H9 (cell line): Measurements from ENCODE around the gene TOR4A. TPM values are rescaled to one million over a fixed set of nuclear protein-coding genes. Genes with fewer than 3 reads are reported as not detected.

Source experiments
- DNase-seq: peaks from one replicate; pipeline ENCODE4 v3.0.0-alpha.2; 2017
- H2AFZ ChIP-seq: one replicate; pipeline ENCODE4 v1.6.1; 2013; ENCODE audit warnings: mild to moderate bottlenecking, low read length, control low read depth, moderate library complexity
- H2AK5ac ChIP-seq: 2 replicates; pipeline ENCODE4 v1.6.1; 2013; ENCODE audit warnings: low read length, control low read depth, mixed read lengths; ENCODE audit not compliant: insufficient read length
- H2BK120ac ChIP-seq: one replicate; pipeline ENCODE4 v1.6.1; 2013; ENCODE audit warnings: low read depth, mild to moderate bottlenecking, low read length, control low read depth, inconsistent platforms; ENCODE audit not compliant: poor library complexity, severe bottlenecking
- H2BK12ac ChIP-seq: 2 replicates; pipeline ENCODE4 v1.6.1; 2013; ENCODE audit warnings: low read length, control low read depth, mixed read lengths, low read depth; ENCODE audit not compliant: insufficient read length
- H2BK15ac ChIP-seq: 2 replicates; pipeline ENCODE4 v1.6.1; 2013; ENCODE audit warnings: low read depth, low read length, control low read depth
- H2BK20ac ChIP-seq: one replicate; pipeline ENCODE4 v1.6.1; 2013; ENCODE audit warnings: low read depth, mild to moderate bottlenecking, low read length, control low read depth, inconsistent platforms; ENCODE audit not compliant: poor library complexity, severe bottlenecking
- H2BK5ac ChIP-seq: 2 replicates; pipeline ENCODE4 v1.6.1; 2013; ENCODE audit warnings: low read length, control low read depth, mixed read lengths; ENCODE audit not compliant: insufficient read length
- H3K14ac ChIP-seq: 2 replicates; pipeline ENCODE4 v1.6.1; 2013; ENCODE audit warnings: low read length, control low read depth; ENCODE audit not compliant: insufficient read depth
- H3K18ac ChIP-seq: 2 replicates; pipeline ENCODE4 v1.6.1; 2013; ENCODE audit warnings: low read depth, mild to moderate bottlenecking, mixed read lengths, low read length, control low read depth; ENCODE audit not compliant: insufficient read length
- H3K23ac ChIP-seq: 2 replicates; pipeline ENCODE4 v1.6.1; 2013; ENCODE audit warnings: low read length, control low read depth, mixed read lengths, low read depth; ENCODE audit not compliant: insufficient read length
- H3K23me2 ChIP-seq: 2 replicates; pipeline ENCODE4 v1.6.1; 2013; ENCODE audit warnings: low read depth, mild to moderate bottlenecking, mixed read lengths, low read length, control low read depth; ENCODE audit not compliant: insufficient read length, poor library complexity, severe bottlenecking
- H3K27ac ChIP-seq: 2 replicates; pipeline ENCODE4 v1.5.1; 2013; ENCODE audit warnings: low read length, control low read depth, mixed read lengths, low read depth; ENCODE audit not compliant: insufficient read length
- H3K27me3 ChIP-seq: 2 replicates; pipeline ENCODE4 v1.6.1; 2013; ENCODE audit warnings: low read length, control low read depth, inconsistent platforms; ENCODE audit not compliant: insufficient read depth
- H3K4ac ChIP-seq: 2 replicates; pipeline ENCODE4 v1.6.1; 2013; ENCODE audit warnings: low read depth, mild to moderate bottlenecking, control low read depth, inconsistent platforms, low read length, moderate library complexity
- H3K4me1 ChIP-seq: 2 replicates; pipeline ENCODE4 v1.6.1; 2013; ENCODE audit warnings: low read length, control low read depth, inconsistent platforms; ENCODE audit not compliant: insufficient read depth
- H3K4me2 ChIP-seq: 2 replicates; pipeline ENCODE4 v1.6.1; 2013; ENCODE audit warnings: low read length, control low read depth, mixed read lengths; ENCODE audit not compliant: insufficient read length, insufficient read depth
- H3K56ac ChIP-seq: 2 replicates; pipeline ENCODE4 v1.6.1; 2013; ENCODE audit warnings: low read depth, mild to moderate bottlenecking, mixed read lengths, low read length, control low read depth; ENCODE audit not compliant: insufficient read length
- H3K79me1 ChIP-seq: 2 replicates; pipeline ENCODE4 v1.6.1; 2013; ENCODE audit warnings: low read depth, mild to moderate bottlenecking, moderate library complexity, low read length, control low read depth, inconsistent platforms; ENCODE audit not compliant: insufficient read depth, poor library complexity, severe bottlenecking
- H3K79me2 ChIP-seq: 2 replicates; pipeline ENCODE4 v1.6.1; 2013; ENCODE audit warnings: low read length, control low read depth, inconsistent platforms; ENCODE audit not compliant: insufficient read depth
- H3K9ac ChIP-seq: 2 replicates; pipeline ENCODE4 v1.6.1; 2013; ENCODE audit warnings: low read length, control low read depth, mixed read lengths; ENCODE audit not compliant: insufficient read length; ENCODE audit errors: extremely low read depth
- H3K9me3 ChIP-seq: one replicate; pipeline ENCODE4 v1.6.1; 2013; ENCODE audit warnings: low read depth, low read length, inconsistent platforms; ENCODE audit not compliant: control insufficient read depth
- H3T11ph ChIP-seq: one replicate; pipeline ENCODE4 v1.6.1; 2013; ENCODE audit warnings: mild to moderate bottlenecking, low read length, control low read depth, inconsistent platforms
- H4K20me1 ChIP-seq: one replicate; pipeline ENCODE4 v1.6.1; 2013; ENCODE audit not compliant: control insufficient read depth, insufficient read length, insufficient read depth
- H4K5ac ChIP-seq: 2 replicates; pipeline ENCODE4 v1.6.1; 2013; ENCODE audit warnings: low read depth, mild to moderate bottlenecking, mixed read lengths, low read length, control low read depth; ENCODE audit not compliant: insufficient read length
- H4K8ac ChIP-seq: replicated peaks from 2 replicates; pipeline ENCODE4 v1.6.1; 2013; ENCODE audit warnings: low read length, control low read depth, mixed read lengths, low read depth; ENCODE audit not compliant: insufficient read length
- H4K91ac ChIP-seq: 2 replicates; pipeline ENCODE4 v1.6.1; 2013; ENCODE audit warnings: low read depth, mild to moderate bottlenecking, moderate library complexity, mixed read lengths, low read length, control low read depth; ENCODE audit not compliant: insufficient read length
- H3K27ac Mint-ChIP-seq, 3 experiments: 2 replicates in 2 of 3; 3 replicates in 1 of 3; pipeline ENCODE4 v1.8.0; 2020 to 2021; ENCODE audit warnings: mixed read lengths in 3 of 3, mild to moderate bottlenecking in 1 of 3, moderate library complexity in 1 of 3
- H3K27me3 Mint-ChIP-seq: 2 replicates; pipeline ENCODE4 v1.8.0; 2021; ENCODE audit warnings: low read depth, mild to moderate bottlenecking, moderate library complexity, mixed read lengths
- H3K36me3 Mint-ChIP-seq, 3 experiments: 2 replicates in 2 of 3; 3 replicates in 1 of 3; pipeline ENCODE4 v1.8.0; 2020 to 2021; ENCODE audit warnings: low read depth in 3 of 3, mixed read lengths in 3 of 3; ENCODE audit not compliant: insufficient read depth in 1 of 3
- H3K4me1 Mint-ChIP-seq, 2 experiments: 2 replicates each; pipeline ENCODE4 v1.8.0; 2020; ENCODE audit warnings: mixed read lengths in 2 of 2
- H3K4me3 Mint-ChIP-seq, 2 experiments: 2 replicates in 1 of 2; 3 replicates in 1 of 2; pipeline ENCODE4 v1.8.0; 2020 to 2021; ENCODE audit warnings: mild to moderate bottlenecking in 2 of 2, mixed read lengths in 2 of 2, moderate library complexity in 1 of 2
- H3K9me3 Mint-ChIP-seq, 2 experiments: 2 replicates in 1 of 2; 3 replicates in 1 of 2; pipeline ENCODE4 v1.8.0; 2020; ENCODE audit warnings: mild to moderate bottlenecking in 2 of 2, mixed read lengths in 2 of 2, moderate library complexity in 1 of 2
- WGBS: extraction: QIAGEN DNeasy Blood & Tissue Kit; methylation state at CpG from one replicate; pipeline ENCODE4 v1.1.7; 2013; ENCODE audit warnings: missing lambda C conversion rate, low lambda C conversion rate, mixed read lengths; ENCODE audit not compliant: insufficient read length; ENCODE audit errors: extremely low coverage; 5-methylcytosine and 5-hydroxymethylcytosine counted together
- total RNA-seq: library from RNA; stranded (reverse); gene quantifications from 2 replicates; pipeline ENCODE4 v1.2.1, GENCODE V29; 2021
- TF ChIP-seq, protein P1 (sequence below): fragments of 200-600 bp; sonication (generic); conservative IDR thresholded peaks from 3 replicates; pipeline ENCODE4 v1.8.0; 2021; ENCODE audit warnings: antibody characterized with exemption, mild to moderate bottlenecking

TOR4A gene
- total RNA-seq, 1 experiment from 2014 or later = 6.2 TPM

DNA sequence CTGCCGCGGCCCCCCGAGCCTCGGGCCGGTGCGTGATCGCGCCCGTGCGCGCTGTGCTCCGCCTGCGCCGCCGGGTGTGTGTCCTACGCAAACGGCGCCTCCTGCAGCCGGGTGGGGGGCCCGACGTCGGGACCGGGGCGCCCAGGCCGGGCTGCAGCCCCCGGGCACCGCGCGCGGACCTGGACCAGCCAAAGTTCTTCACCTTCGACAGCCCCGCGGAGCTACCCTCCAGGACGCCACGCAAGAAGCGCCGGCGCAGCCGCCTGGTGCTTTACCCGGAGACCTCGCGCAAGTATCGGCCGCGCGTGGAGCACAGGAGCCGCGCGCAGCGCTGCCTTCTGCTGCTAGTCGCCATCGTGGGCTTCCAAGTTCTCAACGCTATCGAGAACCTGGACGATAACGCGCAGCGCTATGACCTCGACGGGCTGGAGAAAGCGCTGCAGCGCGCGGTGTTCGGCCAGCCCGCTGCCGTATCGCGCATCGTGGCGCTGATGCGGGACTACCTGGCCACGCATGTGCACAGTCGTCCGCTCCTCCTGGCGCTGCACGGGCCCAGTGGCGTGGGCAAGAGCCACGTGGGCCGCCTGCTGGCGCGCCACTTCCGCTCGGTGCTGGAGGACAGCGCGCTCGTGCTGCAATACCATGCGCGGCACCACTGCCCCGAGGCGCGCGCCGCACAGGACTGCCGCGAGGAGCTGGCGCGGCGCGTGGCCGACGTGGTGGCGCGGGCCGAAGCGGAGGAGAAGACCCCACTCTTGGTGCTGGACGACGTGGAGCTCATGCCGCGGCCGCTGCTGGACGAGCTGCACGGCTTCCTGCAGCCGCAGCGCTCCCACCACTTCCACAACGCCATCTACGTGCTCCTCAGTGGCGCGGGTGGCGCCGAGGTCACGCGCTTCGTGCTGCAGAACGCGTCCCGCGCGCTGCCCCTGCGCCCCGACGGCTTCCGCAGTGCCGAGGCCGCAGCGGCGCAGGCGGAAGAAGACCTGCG lies 1.5 kb downstream of the TOR4A start:
- H3K9ac ChIP-seq = no peak overlapping the region
- no peak overlapping the region for H3K4me2 ChIP-seq
- DNase-seq = peak; percentile 42

More for the DNA sequence above, 1.5 kb downstream of the TOR4A start:
- Histone ChIP-seq H4K8ac (no peak overlapping the region), H3K4me1 (no peaks in the 10 kb centered on the region), H3K56ac (no peak overlapping the region), H2BK120ac (no peak overlapping the region), H3K23ac (no peak overlapping the region), H2BK12ac (no peak overlapping the region), H2BK20ac (no peak overlapping the region), H3K79me1 (no peaks in the 10 kb centered on the region), H3K27ac (no peak overlapping the region), H3T11ph (no peak overlapping the region), H3K79me2 (no peaks in the 10 kb centered on the region), H4K20me1 (no peaks in the 10 kb centered on the region), H3K18ac (no peak overlapping the region), H3K4ac (no peak overlapping the region), H2AK5ac (no peak overlapping the region), H3K14ac (no peak overlapping the region), H3K9me3 (no peaks in the 10 kb centered on the region), H3K23me2 (peaks cover 12% of the 10 kb centered on the region), H2AFZ (no peak overlapping the region), H2BK5ac (no peak overlapping the region), H2BK15ac (no peak overlapping the region), H4K91ac (no peak overlapping the region), H3K27me3 (no peaks in the 10 kb centered on the region), H4K5ac (no peak overlapping the region)
- Mint-ChIP-seq H3K4me1 (peaks cover 20 to 28% of the 10 kb centered on the region in 2 experiments), H3K4me3 (no peak overlapping the region), H3K27me3 (peaks cover 14% of the 10 kb centered on the region), H3K27ac (no peak overlapping the region), H3K36me3 (peaks cover 0 to 1% (median 0%) of the 10 kb centered on the region in 3 experiments; a peak in 2 of 7 replicates), H3K9me3 (no peaks in the 10 kb centered on the region)
- TF ChIP-seq, protein P1, sequence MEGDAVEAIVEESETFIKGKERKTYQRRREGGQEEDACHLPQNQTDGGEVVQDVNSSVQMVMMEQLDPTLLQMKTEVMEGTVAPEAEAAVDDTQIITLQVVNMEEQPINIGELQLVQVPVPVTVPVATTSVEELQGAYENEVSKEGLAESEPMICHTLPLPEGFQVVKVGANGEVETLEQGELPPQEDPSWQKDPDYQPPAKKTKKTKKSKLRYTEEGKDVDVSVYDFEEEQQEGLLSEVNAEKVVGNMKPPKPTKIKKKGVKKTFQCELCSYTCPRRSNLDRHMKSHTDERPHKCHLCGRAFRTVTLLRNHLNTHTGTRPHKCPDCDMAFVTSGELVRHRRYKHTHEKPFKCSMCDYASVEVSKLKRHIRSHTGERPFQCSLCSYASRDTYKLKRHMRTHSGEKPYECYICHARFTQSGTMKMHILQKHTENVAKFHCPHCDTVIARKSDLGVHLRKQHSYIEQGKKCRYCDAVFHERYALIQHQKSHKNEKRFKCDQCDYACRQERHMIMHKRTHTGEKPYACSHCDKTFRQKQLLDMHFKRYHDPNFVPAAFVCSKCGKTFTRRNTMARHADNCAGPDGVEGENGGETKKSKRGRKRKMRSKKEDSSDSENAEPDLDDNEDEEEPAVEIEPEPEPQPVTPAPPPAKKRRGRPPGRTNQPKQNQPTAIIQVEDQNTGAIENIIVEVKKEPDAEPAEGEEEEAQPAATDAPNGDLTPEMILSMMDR = no peak
- WGBS = no CpG with 5 or more reads among the region's 139 CpGs
